ENCODE measurements around the gene FFAR4. TPM values are rescaled to one million over a fixed set of nuclear protein-coding genes. Genes with fewer than 3 reads are reported as not detected.

Gene FFAR4
- total and polyA plus RNA-seq, 2 of the 8 experiments (the other 6 are each of a cell fraction or from before 2014, with no cell fraction given) = not detected

- no peak for TF ChIP-seq CEBPB (IDR thresholded peaks at IDR 0.05; ENCODE audit: low read depth, low read length)
These were observed 7.5 kb downstream of the FFAR4 start (continued) for GRCh38 chr10:93573924-93574323.

Data from H1 (cell line).